B cell (primary cell): Measurements from ENCODE around the gene NAE1. TPM values are rescaled to one million over a fixed set of nuclear protein-coding genes. Genes with fewer than 3 reads are reported as not detected.

ENCODE experiments used
- ATAC-seq: fragments of 200-7000 bp; cut with Tn5 transposase; one replicate; pipeline ENCODE4 v1.10.0; 2021; ENCODE audit warnings: low read depth, mild to moderate bottlenecking, moderate number of reproducible peaks, moderate library complexity
- CTCF ChIA-PET: fragments of 350-600 bp; sonication (Branson Sonifier 250); formaldehyde crosslinking; loops from one replicate; lab custom pipeline; 2021; ENCODE audit warnings: antibody characterized with exemption, inconsistent platforms; lab: Charles Lee
- POLR2A ChIA-PET: fragments of 350-600 bp; sonication (Branson Sonifier 250); formaldehyde crosslinking; loops from one replicate; lab custom pipeline; 2021; ENCODE audit warnings: antibody characterized with exemption; lab: Charles Lee
- DNase-seq: peaks from one replicate; pipeline ENCODE4 v3.0.0; 2013
- H2AFZ ChIP-seq: 2 replicates; pipeline ENCODE4 v1.6.1; 2012; ENCODE audit warnings: mild to moderate bottlenecking, low read depth, low read length; ENCODE audit not compliant: insufficient read depth, poor library complexity, severe bottlenecking
- H3K27ac ChIP-seq, 2 donors: 1 replicate in 1 of 2; 2 replicates in 1 of 2; pipeline ENCODE4 v1.5.1; 2012 to 2013; ENCODE audit warnings: low read length in 2 of 2, mild to moderate bottlenecking in 2 of 2, moderate library complexity in 1 of 2
- H3K27me3 ChIP-seq, 4 experiments: fragments of 200-600 bp in 1 of 4; sonication (generic) in 1 of 4; replicated peaks in 1 of 4; 1 replicate in 2 of 4; 2 replicates in 2 of 4; pipeline versions ENCODE4 v1.6.1 to v1.7.0; 2013 to 2016; ENCODE audit warnings: low read length in 3 of 4, mild to moderate bottlenecking in 2 of 4, mixed read lengths in 1 of 4, moderate library complexity in 1 of 4; ENCODE audit not compliant: insufficient read depth in 4 of 4, control insufficient read depth in 3 of 4; ENCODE audit errors: control extremely low read depth in 1 of 4
- H3K36me3 ChIP-seq, 2 experiments: replicated peaks in 1 of 2; 1 replicate in 1 of 2; 2 replicates in 1 of 2; pipeline versions ENCODE4 v1.6.1 to v1.7.1; 2013; ENCODE audit warnings: low read length in 1 of 2; ENCODE audit not compliant: insufficient read depth in 2 of 2, control insufficient read depth in 1 of 2; ENCODE audit errors: control extremely low read depth in 1 of 2, extremely low read depth in 1 of 2
- H3K4me1 ChIP-seq, 2 donors: fragments of 200-600 bp in 1 of 2; sonication (generic) in 1 of 2; 1 replicate in 1 of 2; 2 replicates in 1 of 2; pipeline versions ENCODE4 v1.5.1 to v1.6.1; 2013 to 2017; ENCODE audit warnings: low read length in 2 of 2; ENCODE audit not compliant: control insufficient read depth in 2 of 2, insufficient read depth in 2 of 2
- H3K4me2 ChIP-seq: replicated peaks from 2 replicates; pipeline ENCODE3; 2012; ENCODE audit warnings: mild to moderate bottlenecking, low read depth, low read length; ENCODE audit not compliant: poor library complexity, severe bottlenecking
- H3K4me3 ChIP-seq, 5 experiments: fragments of 200-600 bp in 1 of 5; sonication (generic) in 1 of 5; 1 replicate in 3 of 5; 2 replicates in 2 of 5; pipeline versions ENCODE4 v1.5.1 to v1.7.0; 2011 to 2016; ENCODE audit warnings: low read length in 4 of 5, mild to moderate bottlenecking in 4 of 5, low read depth in 2 of 5, control low read depth in 1 of 5, moderate library complexity in 1 of 5; ENCODE audit not compliant: insufficient read depth in 1 of 5; ENCODE audit errors: control extremely low read depth in 1 of 5, extremely low read depth in 1 of 5
- H3K79me2 ChIP-seq: fragments of 200-600 bp; sonication (generic); one replicate; pipeline ENCODE4 v1.6.0; 2016; ENCODE audit warnings: low read length; ENCODE audit not compliant: control insufficient read depth, insufficient read depth
- H3K9ac ChIP-seq: fragments of 200-600 bp; sonication (generic); 2 replicates; pipeline ENCODE4 v1.6.1; 2017; ENCODE audit warnings: mild to moderate bottlenecking, low read length, moderate library complexity
- H3K9me3 ChIP-seq, 3 donors: one replicate each; pipeline versions ENCODE4 v1.6.1 to v1.7.1; 2013; ENCODE audit warnings: low read length in 2 of 3; ENCODE audit not compliant: control insufficient read depth in 2 of 3, insufficient read depth in 1 of 3; ENCODE audit errors: control extremely low read depth in 1 of 3
- H4K20me1 ChIP-seq: 2 replicates; pipeline ENCODE4 v1.6.0; 2012; ENCODE audit warnings: mild to moderate bottlenecking, low read length; ENCODE audit not compliant: insufficient read depth, control insufficient read depth, poor library complexity, severe bottlenecking
- H3K27ac Mint-ChIP-seq: one replicate; pipeline ENCODE4 v1.8.0; 2021; ENCODE audit warnings: mixed read lengths
- H3K27me3 Mint-ChIP-seq: one replicate; pipeline ENCODE4 v1.8.0; 2021; ENCODE audit warnings: mixed read lengths
- H3K4me1 Mint-ChIP-seq: one replicate; pipeline ENCODE4 v1.8.0; 2021; ENCODE audit warnings: mixed read lengths
- H3K4me3 Mint-ChIP-seq: one replicate; pipeline ENCODE4 v1.8.0; 2021; ENCODE audit warnings: mixed read lengths
- H3K9me3 Mint-ChIP-seq: one replicate; pipeline ENCODE4 v1.8.0; 2022; ENCODE audit warnings: mixed read lengths; ENCODE audit not compliant: insufficient read depth
- EZH2 ChIP-seq: IDR thresholded peaks from 2 replicates; pipeline ENCODE4 v1.6.1; 2012; ENCODE audit warnings: borderline replicate concordance, low read depth, mild to moderate bottlenecking, moderate library complexity, low read length; ENCODE audit not compliant: insufficient read depth, poor library complexity, severe bottlenecking
- WGBS: methylation state at CpG from one replicate; pipeline ENCODE4 v1.1.5; 2013; ENCODE audit warnings: missing lambda C conversion rate; ENCODE audit not compliant: insufficient coverage; 5-methylcytosine and 5-hydroxymethylcytosine counted together
- intact Hi-C: fragments of 100-400 bp; cut with micrococcal nuclease; formaldehyde crosslinking; loops from one replicate; pipeline ENCODE4 v1.10.0; 2022
- polyA plus RNA-seq: library from polyadenylated mRNA; depleted of rRNA; stranded (reverse); fragments of >200 nt; gene quantifications from 2 replicates; pipeline ENCODE4 v1.2.3, GENCODE V29; 2012
- total RNA-seq, 2 donors: library from RNA; stranded (reverse); fragments of 120-200 nt in 1 of 2; gene quantifications; 1 replicate in 1 of 2; 2 replicates in 1 of 2; pipeline versions ENCODE4 v1.2.3 to v1.2.4, GENCODE V29; 2013 to 2022
- TF ChIP-seq, protein P1 (sequence below): fragments of 200-600 bp; IDR thresholded peaks from one replicate; pipeline ENCODE4 v1.8.0; 2022; ENCODE audit warnings: antibody characterized with exemption, mild to moderate bottlenecking

The NAE1 gene
- total and polyA plus RNA-seq, 2 donors (not counting 1 experiment from before 2014, with no cell fraction given): 19.3 to 57.6 TPM

DNA sequence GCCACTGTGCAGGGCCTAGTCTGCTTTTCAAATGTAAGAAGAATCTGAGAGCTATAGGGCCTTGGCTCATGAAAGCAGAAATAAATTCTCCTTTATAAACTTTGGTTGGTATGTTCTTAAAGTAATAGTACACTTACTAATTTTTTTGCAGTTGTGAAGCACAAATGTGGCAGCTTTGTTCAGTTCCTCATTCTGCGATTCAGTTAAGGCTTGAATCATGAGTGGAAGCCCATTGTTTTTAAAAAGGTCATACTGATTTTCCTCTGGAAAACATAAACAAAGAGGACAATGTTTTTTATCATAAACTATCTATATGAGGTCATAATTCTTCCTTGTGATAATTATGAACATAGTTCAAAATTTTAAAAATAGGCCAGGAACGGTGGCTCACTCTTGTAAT lies 55.8 kb downstream of the NAE1 start:
- no peaks in the 10 kb centered on the region for H3K9me3 ChIP-seq
- H3K9me3 Mint-ChIP-seq: peaks cover 2% of the 10 kb centered on the region
- H3K4me3 ChIP-seq: no peak overlapping the region
- ChIA-PET POLR2A (no interaction called here), CTCF (no interaction called here)
- no peak overlapping the region for H3K27ac ChIP-seq
- DNase-seq (no peak), ATAC-seq (no peak)
- no peaks in the 10 kb centered on the region for H3K27me3 Mint-ChIP-seq
- H3K4me1 Mint-ChIP-seq: no peaks in the 10 kb centered on the region
- H3K79me2 ChIP-seq: no peaks in the 10 kb centered on the region
- no peak overlapping the region for H3K4me2 ChIP-seq
- no peak overlapping the region for H3K4me3 Mint-ChIP-seq
- no peaks in the 10 kb centered on the region for H3K36me3 ChIP-seq
- 100% methylated on average over 1 of the region's 2 CpGs for WGBS
- no peak overlapping the region for H2AFZ ChIP-seq
- H3K27me3 ChIP-seq: no peaks in the 10 kb centered on the region
- H3K9ac ChIP-seq: no peak overlapping the region
- no peaks in the 10 kb centered on the region for H3K4me1 ChIP-seq
- H3K27ac Mint-ChIP-seq: no peak overlapping the region
- intact Hi-C loops: no loop called here
- TF ChIP-seq, protein P1, sequence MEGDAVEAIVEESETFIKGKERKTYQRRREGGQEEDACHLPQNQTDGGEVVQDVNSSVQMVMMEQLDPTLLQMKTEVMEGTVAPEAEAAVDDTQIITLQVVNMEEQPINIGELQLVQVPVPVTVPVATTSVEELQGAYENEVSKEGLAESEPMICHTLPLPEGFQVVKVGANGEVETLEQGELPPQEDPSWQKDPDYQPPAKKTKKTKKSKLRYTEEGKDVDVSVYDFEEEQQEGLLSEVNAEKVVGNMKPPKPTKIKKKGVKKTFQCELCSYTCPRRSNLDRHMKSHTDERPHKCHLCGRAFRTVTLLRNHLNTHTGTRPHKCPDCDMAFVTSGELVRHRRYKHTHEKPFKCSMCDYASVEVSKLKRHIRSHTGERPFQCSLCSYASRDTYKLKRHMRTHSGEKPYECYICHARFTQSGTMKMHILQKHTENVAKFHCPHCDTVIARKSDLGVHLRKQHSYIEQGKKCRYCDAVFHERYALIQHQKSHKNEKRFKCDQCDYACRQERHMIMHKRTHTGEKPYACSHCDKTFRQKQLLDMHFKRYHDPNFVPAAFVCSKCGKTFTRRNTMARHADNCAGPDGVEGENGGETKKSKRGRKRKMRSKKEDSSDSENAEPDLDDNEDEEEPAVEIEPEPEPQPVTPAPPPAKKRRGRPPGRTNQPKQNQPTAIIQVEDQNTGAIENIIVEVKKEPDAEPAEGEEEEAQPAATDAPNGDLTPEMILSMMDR: no peak
- TF ChIP-seq EZH2: no peak
- H4K20me1 ChIP-seq: no peaks in the 10 kb centered on the region

DNA sequence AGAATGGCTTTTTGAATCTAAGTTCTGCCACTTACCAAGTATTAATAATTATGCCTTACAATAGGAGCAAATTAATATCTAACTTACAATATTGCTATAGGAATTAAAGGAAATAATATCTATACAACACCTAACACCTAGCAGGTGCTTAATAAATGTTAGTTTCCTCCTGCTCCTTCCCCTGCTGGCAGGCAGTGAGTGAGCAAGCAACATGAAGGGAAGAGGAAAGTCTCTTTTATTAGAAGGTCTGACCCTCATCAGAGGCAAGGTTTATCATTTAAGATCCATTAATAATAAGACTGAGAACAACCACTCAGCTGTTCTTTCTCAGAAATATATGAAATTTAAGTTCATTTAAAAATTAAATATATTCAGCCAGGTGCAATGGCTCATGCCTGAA lies 72.7 kb downstream of the NAE1 start:
- peaks cover 0 to 6% (median 5%) of the 10 kb centered on the region in 4 experiments for H3K27me3 ChIP-seq
- Mint-ChIP-seq H3K4me1 (no peaks in the 10 kb centered on the region), H3K4me3 (no peak overlapping the region), H3K27ac (no peak overlapping the region), H3K9me3 (no peaks in the 10 kb centered on the region), H3K27me3 (peaks cover 16% of the 10 kb centered on the region)
- no peak overlapping the region for H3K4me3 ChIP-seq
- no peak for TF ChIP-seq EZH2
- TF ChIP-seq, protein P1: no peak
- no peak for DNase-seq
- no peak overlapping the region for H3K27ac ChIP-seq
- no peaks in the 10 kb centered on the region for H3K79me2 ChIP-seq
- no peak overlapping the region for H3K4me2 ChIP-seq
- no peaks in the 10 kb centered on the region for H3K9me3 ChIP-seq
- no peaks in the 10 kb centered on the region for H4K20me1 ChIP-seq
- no peak for ATAC-seq
- POLR2A ChIA-PET: no interaction called here
- H3K9ac ChIP-seq: no peak overlapping the region
- H2AFZ ChIP-seq: no peak overlapping the region
- no peaks in the 10 kb centered on the region for H3K36me3 ChIP-seq
- no peaks in the 10 kb centered on the region for H3K4me1 ChIP-seq
- intact Hi-C loops: loop anchor here (10.0 kb wide), 1 partner anchor 1087 kb away; the partner anchor contains the start of genes CENPT, NUTF2 and THAP11
- CTCF ChIA-PET: no interaction called here
